NCI-H146 (cell line): ENCODE results near the gene COX7B2.

ENCODE experiments used
- DNase-seq: peaks from one replicate; lab custom pipeline; 2025; lab: John Stamatoyannopoulos, UW

Gene COX7B2

GRCh38 chr4:46717950-46718349, 191.1 kb downstream of the COX7B2 start:
- DNase-seq, result no peak

- DNase-seq, result no peak
Measured at GRCh38 chr4:46715468-46715867, 193.6 kb downstream of the COX7B2 start.

- DNase-seq, result no peak
Measured at GRCh38 chr4:46698891-46699290, 210.2 kb downstream of the COX7B2 start.
